Lung (tissue), 12 donors: Measurements from ENCODE around the gene LLGL2. TPM values are rescaled to one million over a fixed set of nuclear protein-coding genes. Genes with fewer than 3 reads are reported as not detected.

ENCODE experiments used
- ATAC-seq: fragments of 200-7000 bp; cut with Tn5 transposase; one replicate; pipeline ENCODE4 v1.9.1; 2020; ENCODE audit warnings: moderate number of reproducible peaks; ENCODE audit not compliant: insufficient read depth, low FRiP score
- DNase-seq, 3 donors: peaks; one replicate each; pipeline ENCODE4 v3.0.0-alpha.2; 2013 to 2017
- H3K27ac ChIP-seq, 2 donors: one replicate each; pipeline ENCODE4 v1.5.1; 2013; ENCODE audit warnings: mild to moderate bottlenecking in 2 of 2, moderate library complexity in 2 of 2, control low read depth in 1 of 2, inconsistent platforms in 1 of 2, low read depth in 1 of 2, low read length in 1 of 2
- H3K27me3 ChIP-seq, 3 donors: one replicate each; pipeline ENCODE4 v1.5.1; 2013; ENCODE audit warnings: low read length in 2 of 3; ENCODE audit not compliant: control insufficient read depth in 3 of 3, insufficient read depth in 3 of 3
- H3K36me3 ChIP-seq, 4 donors: one replicate each; pipeline ENCODE4 v1.5.1; 2013; ENCODE audit warnings: low read length in 4 of 4, mild to moderate bottlenecking in 1 of 4, moderate library complexity in 1 of 4; ENCODE audit not compliant: control insufficient read depth in 4 of 4, insufficient read depth in 4 of 4
- H3K4me1 ChIP-seq, 5 donors: one replicate each; pipeline ENCODE4 v1.5.1; 2013; ENCODE audit warnings: low read length in 5 of 5, mild to moderate bottlenecking in 2 of 5, moderate library complexity in 1 of 5; ENCODE audit not compliant: control insufficient read depth in 5 of 5, insufficient read depth in 5 of 5
- H3K4me3 ChIP-seq: one replicate; pipeline ENCODE4 v1.5.1; 2013; ENCODE audit warnings: mild to moderate bottlenecking, control low read depth, moderate library complexity
- H3K9ac ChIP-seq, 2 donors: one replicate each; pipeline ENCODE4 v1.5.1; 2013; ENCODE audit warnings: low read length in 2 of 2, control low read depth in 1 of 2; ENCODE audit not compliant: insufficient read depth in 1 of 2
- H3K9me3 ChIP-seq, 4 donors: one replicate each; pipeline ENCODE4 v1.5.1; 2013; ENCODE audit warnings: low read length in 3 of 4, mild to moderate bottlenecking in 1 of 4, moderate library complexity in 1 of 4; ENCODE audit not compliant: control insufficient read depth in 4 of 4, insufficient read depth in 3 of 4
- whole genome bisulfite sequencing, 2 donors: extraction: QIAGEN DNeasy Blood & Tissue Kit; methylation state at CpG; one replicate each; pipeline ENCODE4 v1.1.7; 2013; 5-methylcytosine and 5-hydroxymethylcytosine counted together
- polyA plus RNA-seq, 2 donors: library from polyadenylated mRNA; stranded (reverse); fragments of 200-250 nt; gene quantifications; one replicate each; pipeline ENCODE4 v1.2.1, GENCODE V29; 2013
- total RNA-seq, 2 donors: library from RNA; depleted of rRNA in 1 of 2; stranded (reverse); fragments of >200 nt in 1 of 2; gene quantifications; one replicate each; pipeline ENCODE4 v1.2.1, GENCODE V29; 2014 to 2021
- TF ChIP-seq, protein P1 (sequence below): IDR thresholded peaks from 2 replicates; pipeline ENCODE4 v1.5.1; 2012; ENCODE audit warnings: mild to moderate bottlenecking; ENCODE audit errors: control extremely low read depth, extremely low read depth
- donor health status: control.
- donor health status: control.
- donor health status: Bipolar disorder and iron deficiency.
- donor health status: healthy.
- donor health status: DM: yes; HTN: yes; CAD: no.

Gene LLGL2
- total and polyA plus RNA-seq, 4 donors = 80.5 to 199 (median 149) TPM

DNA sequence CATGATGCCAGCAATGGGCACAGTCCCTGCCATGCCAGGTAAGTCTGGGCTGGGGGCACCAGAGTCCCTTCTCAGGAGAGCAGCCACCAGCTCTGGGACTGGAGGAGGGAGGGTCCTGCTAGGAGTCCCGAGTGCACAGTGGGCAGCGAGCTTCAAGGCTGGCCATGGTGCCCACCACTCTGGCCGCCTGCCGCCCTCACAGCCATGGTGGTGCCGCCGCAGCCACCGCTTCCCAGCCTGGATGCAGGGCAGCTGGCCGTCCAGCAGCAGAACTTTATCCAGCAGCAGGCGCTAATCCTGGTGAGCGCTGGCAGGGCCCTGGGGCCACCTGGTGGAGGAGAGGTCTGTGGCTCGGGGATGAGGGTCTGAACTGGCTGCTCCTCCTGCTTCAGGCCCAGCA lies 89.8 kb downstream of the LLGL2 start:
- Histone ChIP-seq H3K9me3 (no peaks in the 10 kb centered on the region), H3K4me3 (no peak overlapping the region), H3K4me1 (no peaks in the 10 kb centered on the region), H3K36me3 (peaks cover 0 to 82% (median 18%) of the 10 kb centered on the region in 4 donors), H3K9ac (no peak overlapping the region), H3K27ac (no peak overlapping the region), H3K27me3 (no peaks in the 10 kb centered on the region)
- whole genome bisulfite sequencing, 2 donors = 95 to 96% methylated on average over 11 of the region's 11 CpGs
- no peak for ATAC-seq
- TF ChIP-seq, protein P1, sequence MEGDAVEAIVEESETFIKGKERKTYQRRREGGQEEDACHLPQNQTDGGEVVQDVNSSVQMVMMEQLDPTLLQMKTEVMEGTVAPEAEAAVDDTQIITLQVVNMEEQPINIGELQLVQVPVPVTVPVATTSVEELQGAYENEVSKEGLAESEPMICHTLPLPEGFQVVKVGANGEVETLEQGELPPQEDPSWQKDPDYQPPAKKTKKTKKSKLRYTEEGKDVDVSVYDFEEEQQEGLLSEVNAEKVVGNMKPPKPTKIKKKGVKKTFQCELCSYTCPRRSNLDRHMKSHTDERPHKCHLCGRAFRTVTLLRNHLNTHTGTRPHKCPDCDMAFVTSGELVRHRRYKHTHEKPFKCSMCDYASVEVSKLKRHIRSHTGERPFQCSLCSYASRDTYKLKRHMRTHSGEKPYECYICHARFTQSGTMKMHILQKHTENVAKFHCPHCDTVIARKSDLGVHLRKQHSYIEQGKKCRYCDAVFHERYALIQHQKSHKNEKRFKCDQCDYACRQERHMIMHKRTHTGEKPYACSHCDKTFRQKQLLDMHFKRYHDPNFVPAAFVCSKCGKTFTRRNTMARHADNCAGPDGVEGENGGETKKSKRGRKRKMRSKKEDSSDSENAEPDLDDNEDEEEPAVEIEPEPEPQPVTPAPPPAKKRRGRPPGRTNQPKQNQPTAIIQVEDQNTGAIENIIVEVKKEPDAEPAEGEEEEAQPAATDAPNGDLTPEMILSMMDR = no peak
- no peak for DNase-seq

DNA sequence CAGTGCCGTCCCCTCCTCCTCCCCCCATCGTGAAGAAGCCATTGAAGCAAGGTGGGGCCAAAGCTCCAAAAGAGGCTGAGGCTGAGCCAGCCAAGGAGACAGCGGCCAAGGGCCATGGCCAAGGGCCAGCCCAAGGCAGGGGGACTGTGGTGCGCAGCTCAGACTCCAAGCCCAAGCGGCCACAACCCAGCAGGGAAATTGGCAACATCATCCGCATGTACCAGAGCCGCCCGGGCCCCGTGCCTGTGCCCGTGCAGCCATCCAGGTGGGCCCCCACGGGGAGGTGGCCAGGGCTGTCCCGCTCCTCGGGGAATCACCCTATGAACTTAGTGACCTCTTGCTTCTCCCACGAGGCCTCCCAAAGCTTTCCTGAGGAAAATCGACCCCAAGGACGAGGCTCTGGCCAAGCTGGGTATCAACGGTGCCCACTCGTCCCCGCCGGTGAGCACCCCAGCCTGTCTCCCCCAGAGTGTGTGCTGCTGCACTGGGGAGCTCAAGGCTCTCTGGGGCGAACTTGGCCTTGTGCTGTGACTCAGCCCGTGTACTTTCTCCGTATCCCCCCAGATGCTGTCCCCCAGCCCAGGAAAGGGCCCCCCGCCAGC lies 91.1 kb downstream of the LLGL2 start:
- Histone ChIP-seq H3K36me3 (peaks cover 0 to 89% (median 16%) of the 10 kb centered on the region in 4 donors), H3K9ac (no peak overlapping the region), H3K4me3 (no peak overlapping the region), H3K4me1 (no peaks in the 10 kb centered on the region), H3K9me3 (no peaks in the 10 kb centered on the region), H3K27ac (no peak overlapping the region), H3K27me3 (no peaks in the 10 kb centered on the region)
- no peak for ATAC-seq
- WGBS, 2 donors = 90 to 91% methylated on average over 24 of the region's 24 CpGs
- DNase-seq = no peak
- TF ChIP-seq, protein P1 = no peak

GRCh38 chr17:75617218-75617617 lies 91.7 kb downstream of the LLGL2 start:
- H3K4me3 ChIP-seq = no peak overlapping the region
- 92 to 95% methylated on average over 16 of the region's 16 CpGs for WGBS, 2 donors
- no peak overlapping the region for H3K9ac ChIP-seq
- no peaks in the 10 kb centered on the region for H3K4me1 ChIP-seq
- TF ChIP-seq, protein P1 = no peak
- H3K27ac ChIP-seq = no peak overlapping the region
- no peaks in the 10 kb centered on the region for H3K9me3 ChIP-seq
- H3K27me3 ChIP-seq = no peaks in the 10 kb centered on the region
- ATAC-seq = no peak
- H3K36me3 ChIP-seq = peaks cover 0 to 85% (median 14%) of the 10 kb centered on the region in 4 donors
- no peak for DNase-seq

DNA sequence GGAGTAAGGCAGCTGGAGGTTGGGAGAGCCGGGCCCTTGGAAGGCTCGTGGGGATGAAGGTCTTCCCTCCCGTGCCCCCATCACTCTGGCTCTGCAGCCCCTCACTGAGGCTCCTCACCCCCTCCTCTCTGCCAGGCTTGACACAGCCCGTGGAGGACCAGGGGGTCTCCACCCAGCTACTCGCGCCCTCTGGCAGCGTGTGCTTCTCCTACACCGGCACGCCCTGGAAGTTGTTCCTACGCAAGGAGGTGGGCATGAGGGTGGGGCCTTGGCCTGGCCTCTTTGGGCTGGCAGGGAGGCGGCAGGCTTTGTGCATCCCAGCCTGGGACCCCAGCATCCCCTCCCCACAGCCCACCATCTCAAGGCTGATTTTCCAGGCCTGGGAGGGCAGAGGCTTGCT lies 92.2 kb downstream of the LLGL2 start:
- Histone ChIP-seq H3K9me3 (no peaks in the 10 kb centered on the region), H3K27ac (no peak overlapping the region), H3K4me3 (no peak overlapping the region), H3K4me1 (no peaks in the 10 kb centered on the region), H3K36me3 (peaks cover 0 to 83% (median 14%) of the 10 kb centered on the region in 4 donors), H3K27me3 (no peaks in the 10 kb centered on the region), H3K9ac (no peak overlapping the region)
- DNase-seq = no peak
- TF ChIP-seq, protein P1 = no peak
- 92 to 93% methylated on average over 11 of the region's 11 CpGs for WGBS, 2 donors
- no peak for ATAC-seq
